ENCODE measurements around the gene MRPL21.
"Not testable (repeated sequence)": the region's sequence is repeated elsewhere in the genome, so short reads cannot be mapped to it uniquely, and the experiment has no call there.

MRPL21 gene

DNA sequence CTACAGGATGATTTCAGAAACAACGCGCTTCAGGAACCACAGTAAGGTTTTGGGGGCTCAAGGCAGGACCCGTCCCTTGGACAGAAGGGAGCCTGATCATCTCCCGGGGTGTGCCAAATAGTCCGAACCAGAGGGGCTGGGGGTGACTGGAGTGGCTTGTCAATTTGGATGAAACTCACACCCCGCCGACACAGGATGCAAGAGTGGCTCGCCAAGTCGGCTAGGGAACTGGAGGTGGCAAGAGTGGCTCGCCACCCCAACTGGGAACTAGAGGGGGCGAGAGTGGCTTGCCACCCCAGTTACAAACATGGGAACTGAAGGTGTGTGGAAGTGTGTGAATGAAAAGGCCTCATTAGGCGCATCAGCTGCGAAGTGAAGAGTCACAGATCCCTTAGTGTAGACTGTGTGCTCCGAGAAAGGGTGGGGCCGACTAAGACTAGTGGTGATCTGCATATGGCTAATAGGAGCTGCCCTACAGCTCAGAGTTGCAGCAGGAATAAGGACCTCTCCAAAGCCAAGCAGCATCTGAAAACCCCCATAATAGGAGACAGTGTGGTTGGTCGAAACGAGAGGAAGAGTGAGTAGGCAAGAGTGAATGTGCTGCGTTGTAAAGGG, 35.3 kb downstream of the MRPL21 start:
- Histone ChIP-seq H3K4me3 (ENCODE audit: low read length) (no peak overlapping the region), H3K27ac (ENCODE audit: low read length) (no peak overlapping the region), H3K36me3 (ENCODE audit: control insufficient read depth, insufficient read depth, low read length) (no peaks in the 10 kb centered on the region), H3K9me3 (ENCODE audit: control insufficient read depth, insufficient read depth, low read length) (no peaks in the 10 kb centered on the region), H3K4me1 (ENCODE audit: control insufficient read depth, insufficient read depth, low read length) (peaks cover 3% of the 10 kb centered on the region; the same call in 1 of the 2 replicates), H3K27me3 (ENCODE audit: control insufficient read depth, insufficient read depth, low read length) (no peaks in the 10 kb centered on the region)
- DNase-seq (ENCODE audit: low read depth, low spot score): no peak
- no CpG with 5 or more reads among the region's 18 CpGs for WGBS (ENCODE audit: insufficient coverage, insufficient read length)

DNA sequence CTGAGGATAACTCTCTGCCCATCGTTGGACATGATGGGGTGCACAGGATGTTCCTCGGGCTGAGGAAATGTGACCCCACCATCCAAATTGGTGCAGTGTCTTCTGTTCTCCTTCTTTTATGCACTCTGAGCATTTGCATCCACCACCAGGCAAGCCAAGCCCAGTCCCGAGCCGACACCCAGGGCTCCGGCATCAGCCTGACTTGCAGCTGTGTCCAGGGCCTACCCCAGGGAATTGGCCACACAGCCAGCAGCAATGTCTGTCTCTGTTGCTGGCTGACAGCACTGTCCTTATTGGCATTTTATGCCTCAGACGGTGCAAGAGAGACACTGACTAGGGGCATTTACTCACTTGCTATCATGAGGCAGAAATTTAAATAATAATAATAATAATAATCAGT, 36.6 kb downstream of the MRPL21 start:
- H3K4me3 ChIP-seq (ENCODE audit: low read length): no peak overlapping the region
- H3K27me3 ChIP-seq (ENCODE audit: control insufficient read depth, insufficient read depth, low read length): no peaks in the 10 kb centered on the region
- WGBS (ENCODE audit: insufficient coverage, insufficient read length): no CpG with 5 or more reads among the region's 6 CpGs
- H3K9me3 ChIP-seq (ENCODE audit: control insufficient read depth, insufficient read depth, low read length): no peaks in the 10 kb centered on the region
- no peaks in the 10 kb centered on the region for H3K36me3 ChIP-seq (ENCODE audit: control insufficient read depth, insufficient read depth, low read length)
- H3K4me1 ChIP-seq (ENCODE audit: control insufficient read depth, insufficient read depth, low read length): peaks cover 3% of the 10 kb centered on the region; the same call in 1 of the 2 replicates
- H3K27ac ChIP-seq (ENCODE audit: low read length): no peak overlapping the region
- no peak for DNase-seq (ENCODE audit: low read depth, low spot score)

- Histone ChIP-seq H3K9me3 (ENCODE audit: control insufficient read depth, insufficient read depth, low read length) (no peaks in the 10 kb centered on the region), H3K27me3 (ENCODE audit: control insufficient read depth, insufficient read depth, low read length) (no peaks in the 10 kb centered on the region), H3K4me3 (ENCODE audit: low read length) (no peak overlapping the region), H3K27ac (ENCODE audit: low read length) (no peak overlapping the region), H3K4me1 (ENCODE audit: control insufficient read depth, insufficient read depth, low read length) (peaks cover 3% of the 10 kb centered on the region; the same call in 1 of the 2 replicates), H3K36me3 (ENCODE audit: control insufficient read depth, insufficient read depth, low read length) (no peaks in the 10 kb centered on the region)
- no peak for DNase-seq (ENCODE audit: low read depth, low spot score)
- no CpG with 5 or more reads among the region's 11 CpGs for WGBS (ENCODE audit: insufficient coverage, insufficient read length)
Measured at GRCh38 chr11:68865241-68865640, 38.4 kb downstream of the MRPL21 start.

- no peak overlapping the region for H3K27ac ChIP-seq (ENCODE audit: low read length)
- WGBS (ENCODE audit: insufficient coverage, insufficient read length): no CpG with 5 or more reads among the region's 3 CpGs
- no peaks in the 10 kb centered on the region for H3K27me3 ChIP-seq (ENCODE audit: control insufficient read depth, insufficient read depth, low read length)
- DNase-seq (ENCODE audit: low read depth, low spot score): no peak
- H3K4me3 ChIP-seq (ENCODE audit: low read length): no peak overlapping the region
- H3K4me1 ChIP-seq (ENCODE audit: control insufficient read depth, insufficient read depth, low read length): no peaks in the 10 kb centered on the region
- no peaks in the 10 kb centered on the region for H3K36me3 ChIP-seq (ENCODE audit: control insufficient read depth, insufficient read depth, low read length)
- no peaks in the 10 kb centered on the region for H3K9me3 ChIP-seq (ENCODE audit: control insufficient read depth, insufficient read depth, low read length)
Measured at GRCh38 chr11:68863553-68864265, 39.9 kb downstream of the MRPL21 start.

DNA sequence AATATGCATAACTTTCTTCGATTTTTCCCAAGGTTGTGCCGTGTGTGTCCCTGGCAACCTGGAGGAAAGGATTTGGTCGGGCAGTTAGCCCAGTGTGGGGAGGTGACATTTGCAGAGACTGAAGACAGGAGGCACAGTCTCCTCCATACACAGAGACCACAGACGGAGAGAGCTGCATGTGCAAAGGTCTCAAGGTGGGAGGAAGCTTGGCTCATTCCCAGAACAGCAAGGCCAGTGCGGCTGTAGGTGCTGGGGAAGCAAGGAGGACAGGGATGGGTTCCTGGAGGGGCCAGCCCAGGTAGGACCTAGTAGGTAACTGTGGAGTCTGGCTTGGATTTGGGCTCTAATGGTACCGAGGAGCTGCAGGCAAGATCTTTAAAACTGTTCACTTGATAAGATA, 41.2 kb downstream of the MRPL21 start:
- no peak for DNase-seq (ENCODE audit: low read depth, low spot score)
- Histone ChIP-seq H3K9me3 (ENCODE audit: control insufficient read depth, insufficient read depth, low read length) (no peaks in the 10 kb centered on the region), H3K36me3 (ENCODE audit: control insufficient read depth, insufficient read depth, low read length) (no peaks in the 10 kb centered on the region), H3K27ac (ENCODE audit: low read length) (no peak overlapping the region), H3K4me1 (ENCODE audit: control insufficient read depth, insufficient read depth, low read length) (no peaks in the 10 kb centered on the region), H3K27me3 (ENCODE audit: control insufficient read depth, insufficient read depth, low read length) (no peaks in the 10 kb centered on the region), H3K4me3 (ENCODE audit: low read length) (no peak overlapping the region)
- WGBS (ENCODE audit: insufficient coverage, insufficient read length): no CpG with 5 or more reads among the region's 6 CpGs

DNA sequence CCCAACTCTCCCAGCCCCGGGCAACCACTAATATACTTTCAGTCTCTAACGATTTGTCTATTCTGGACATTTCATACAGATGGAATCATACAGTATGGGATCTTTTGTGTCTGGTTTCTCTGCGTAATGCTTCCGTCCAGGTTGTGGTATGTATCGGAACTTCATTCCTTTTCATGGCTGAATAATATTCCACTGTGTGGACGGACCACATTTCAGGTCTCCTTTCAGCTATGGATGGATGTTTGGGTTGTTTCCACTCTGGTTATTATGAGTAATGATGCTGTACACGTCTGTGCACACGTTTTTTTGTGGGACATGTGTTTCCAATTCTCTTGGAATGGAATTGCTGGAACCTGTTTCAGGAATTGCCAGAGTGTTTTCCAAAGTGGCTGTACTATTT, 44.5 kb downstream of the MRPL21 start:
- DNase-seq (ENCODE audit: low read depth, low spot score): no peak
- H3K4me3 ChIP-seq (ENCODE audit: low read length): no peak overlapping the region
- WGBS (ENCODE audit: insufficient coverage, insufficient read length): no CpG with 5 or more reads among the region's 8 CpGs
- H3K27ac ChIP-seq (ENCODE audit: low read length): no peak overlapping the region
- H3K27me3 ChIP-seq (ENCODE audit: control insufficient read depth, insufficient read depth, low read length): no peaks in the 10 kb centered on the region; the same call in 1 of the 2 replicates
- no peaks in the 10 kb centered on the region for H3K4me1 ChIP-seq (ENCODE audit: control insufficient read depth, insufficient read depth, low read length)
- H3K9me3 ChIP-seq (ENCODE audit: control insufficient read depth, insufficient read depth, low read length): no peaks in the 10 kb centered on the region
- no peaks in the 10 kb centered on the region for H3K36me3 ChIP-seq (ENCODE audit: control insufficient read depth, insufficient read depth, low read length)

GRCh38 chr11:68857037-68857586, 46.5 kb downstream of the MRPL21 start:
- no peak for DNase-seq (ENCODE audit: low read depth, low spot score)
- peaks cover 5% of the 10 kb centered on the region; the same call in 1 of the 2 replicates for H3K27me3 ChIP-seq (ENCODE audit: control insufficient read depth, insufficient read depth, low read length)
- no peaks in the 10 kb centered on the region for H3K36me3 ChIP-seq (ENCODE audit: control insufficient read depth, insufficient read depth, low read length)
- no peak overlapping the region for H3K27ac ChIP-seq (ENCODE audit: low read length)
- H3K4me1 ChIP-seq (ENCODE audit: control insufficient read depth, insufficient read depth, low read length): no peaks in the 10 kb centered on the region
- no peaks in the 10 kb centered on the region for H3K9me3 ChIP-seq (ENCODE audit: control insufficient read depth, insufficient read depth, low read length)
- no CpG with 5 or more reads among the region's 8 CpGs for WGBS (ENCODE audit: insufficient coverage, insufficient read length)
- no peak overlapping the region for H3K4me3 ChIP-seq (ENCODE audit: low read length)

DNA sequence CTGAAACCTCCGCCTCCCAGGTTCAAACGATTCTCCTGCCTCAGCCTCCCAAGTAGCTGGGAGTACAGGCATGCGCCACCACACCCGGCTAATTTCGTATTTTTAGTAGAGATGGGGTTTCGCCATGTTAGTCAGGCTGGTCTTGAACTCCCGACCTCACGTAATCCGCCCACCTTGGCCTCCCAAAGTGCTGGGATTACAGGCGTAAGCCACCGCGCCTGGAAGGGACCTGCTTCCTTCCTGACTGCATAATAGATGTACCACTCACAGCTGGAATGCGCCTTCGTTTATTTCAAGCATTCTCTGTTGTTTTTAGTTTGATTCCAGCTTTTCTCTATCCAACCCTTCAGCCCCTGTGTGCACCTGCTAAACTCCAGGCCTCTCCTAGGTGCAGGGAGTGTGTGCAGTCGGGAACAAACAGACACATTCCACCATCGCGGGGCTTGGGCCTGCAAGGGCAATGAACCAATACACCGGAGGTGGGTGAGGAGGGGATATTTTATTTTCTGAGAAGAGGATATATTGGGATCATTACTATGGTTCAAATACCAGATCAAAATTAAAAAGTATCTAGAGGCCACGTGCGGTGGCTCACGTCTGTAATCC, 47.1 kb downstream of the MRPL21 start:
- H3K4me1 ChIP-seq (ENCODE audit: control insufficient read depth, insufficient read depth, low read length); DNase-seq (ENCODE audit: low read depth, low spot score); H3K4me3 ChIP-seq (ENCODE audit: low read length); H3K27ac ChIP-seq (ENCODE audit: low read length); H3K27me3 ChIP-seq (ENCODE audit: control insufficient read depth, insufficient read depth, low read length); H3K36me3 ChIP-seq (ENCODE audit: control insufficient read depth, insufficient read depth, low read length); H3K9me3 ChIP-seq (ENCODE audit: control insufficient read depth, insufficient read depth, low read length): not testable (repeated sequence)
- WGBS (ENCODE audit: insufficient coverage, insufficient read length): no CpG with 5 or more reads among the region's 21 CpGs

DNA sequence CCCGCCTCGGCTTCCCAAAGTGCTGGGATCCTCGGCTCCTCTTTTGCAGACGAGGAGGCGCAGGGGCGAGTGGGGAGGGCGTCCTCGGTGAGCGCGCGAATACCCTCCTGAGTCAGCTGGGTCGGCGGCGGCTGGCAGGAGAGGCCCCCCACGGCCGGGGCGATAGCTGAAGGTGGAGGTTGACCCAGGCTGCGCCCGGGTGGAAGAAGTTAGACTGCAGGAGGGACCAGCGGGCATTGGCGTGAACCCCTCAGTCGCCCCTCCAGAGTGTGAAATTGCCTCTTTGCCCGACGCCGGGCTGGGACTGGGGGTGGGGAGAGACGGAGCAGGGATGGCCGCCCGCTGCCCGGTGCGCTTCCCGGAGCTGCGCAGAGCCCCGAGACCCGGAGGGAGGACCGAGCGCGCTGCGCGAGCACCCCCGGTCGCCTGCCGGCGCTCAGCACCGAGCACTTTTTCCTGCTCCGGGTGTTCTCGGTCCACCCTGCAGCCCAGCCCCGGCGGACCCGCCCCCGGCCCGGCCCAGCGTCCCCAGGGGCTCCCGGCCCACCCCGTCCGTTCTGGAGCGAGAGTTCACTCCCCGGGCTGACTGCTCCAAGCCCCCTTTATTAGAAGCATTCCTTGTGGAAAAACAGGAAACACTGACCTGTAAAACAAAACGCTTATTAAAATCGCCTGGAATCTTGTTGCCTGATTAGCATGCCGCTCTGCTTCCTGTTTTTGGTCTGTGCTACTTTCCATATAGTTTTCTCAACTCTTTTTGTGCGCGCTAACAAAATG, 48.2 kb downstream of the MRPL21 start:
- no CpG with 5 or more reads among the region's 62 CpGs for WGBS (ENCODE audit: insufficient coverage, insufficient read length)
- Histone ChIP-seq H3K36me3 (ENCODE audit: control insufficient read depth, insufficient read depth, low read length) (no peaks in the 10 kb centered on the region), H3K9me3 (ENCODE audit: control insufficient read depth, insufficient read depth, low read length) (no peaks in the 10 kb centered on the region), H3K4me1 (ENCODE audit: control insufficient read depth, insufficient read depth, low read length) (no peaks in the 10 kb centered on the region), H3K27me3 (ENCODE audit: control insufficient read depth, insufficient read depth, low read length) (peaks cover 5% of the 10 kb centered on the region; the same call in 1 of the 2 replicates), H3K4me3 (ENCODE audit: low read length) (peak overlapping the region; percentile 57; the same call in 1 of the 2 replicates), H3K27ac (ENCODE audit: low read length) (no peak overlapping the region)
- DNase-seq (ENCODE audit: low read depth, low spot score): no peak
